Right cardiac atrium (tissue), 5 donors: ENCODE data around the gene CFP. TPM values are rescaled to one million over a fixed set of nuclear protein-coding genes. Genes with fewer than 3 reads are reported as not detected.
A peak's percentile ranks its signal among the peaks of the same experiment; 100 is the strongest.
"Not testable (repeated sequence)": the region's sequence is repeated elsewhere in the genome, so short reads cannot be mapped to it uniquely, and the experiment has no call there.

Experiments
- ATAC-seq, 2 donors: fragments of 200-7000 bp; cut with Tn5 transposase; one replicate each; pipeline versions ENCODE4 v1.8.0 to v1.9.1; 2020; ENCODE audit warnings: moderate library complexity in 2 of 2, mild to moderate bottlenecking in 1 of 2
- DNase-seq, 3 donors: peaks; one replicate each; pipeline ENCODE4 v3.0.0-alpha.2; 2020
- H3K27ac ChIP-seq: one replicate; pipeline ENCODE4 v1.5.1; 2013; ENCODE audit warnings: mild to moderate bottlenecking, low read length, control low read depth, moderate library complexity
- H3K27me3 ChIP-seq: one replicate; pipeline ENCODE4 v1.6.1; 2013; ENCODE audit not compliant: control insufficient read depth, insufficient read depth
- H3K4me1 ChIP-seq: one replicate; pipeline ENCODE4 v1.6.1; 2013; ENCODE audit warnings: low read length; ENCODE audit not compliant: control insufficient read depth, insufficient read depth
- H3K4me3 ChIP-seq: one replicate; pipeline ENCODE4 v1.5.1; 2013; ENCODE audit warnings: low read length, control low read depth
- H3K9me3 ChIP-seq: one replicate; pipeline ENCODE4 v1.6.1; 2013; ENCODE audit warnings: low read length; ENCODE audit not compliant: control insufficient read depth
- WGBS: extraction: QIAGEN DNeasy Blood & Tissue Kit; methylation state at CpG from one replicate; pipeline ENCODE4 v1.1.7; 2013; 5-methylcytosine and 5-hydroxymethylcytosine counted together
- intact Hi-C, 4 donors: fragments of 100-400 bp; cut with DNase I; formaldehyde crosslinking; loops; one replicate each; pipeline versions ENCODE4 v1.11.0 to v1.14.0; 2022 to 2023
- long read RNA-seq, 4 donors: library from polyadenylated mRNA; unstranded; transcript quantifications; one replicate each; pipeline ENCODE4 v2.0.0, GENCODE V29; 2020 to 2021
- polyA plus RNA-seq: library from polyadenylated mRNA; stranded (reverse); fragments of 200-250 nt; gene quantifications from one replicate; pipeline ENCODE4 v1.2.3, GENCODE V29; 2013
- total RNA-seq, 4 donors: library from RNA; stranded (reverse); fragmentation: NEBNext Ultra II Directional; extraction: Animal tissue kit (Norgen Biotek cat#: 25700); gene quantifications; one replicate each; pipeline ENCODE4 v1.2.1, GENCODE V29; 2021
- donor health status: healthy with polysubstance abuse.
- donor health status: DM: no; HTN: yes; CAD: no.
- donor health status: DM: no; HTN: no; CAD: no.
- donor health status: DM: no; HTN: yes; CAD: no; lungs with severe emphysema.
- donor health status: DM: yes; HTN: yes; CAD: no.

CFP gene
- 1 to 10 TPM; 6.1 to 7.7 (median 7.4) TPM for total RNA-seq
- polyA plus RNA-seq: 4.7 TPM
- long read RNA-seq, donor 1, transcript CFP-203 (9 exons, 1,592 nt): major isoform, 6 of 8 reads
- long read RNA-seq, donor 1, partial matches to known transcripts: 0 of 8 reads
- long read RNA-seq, donor 1, other reads (novel, unspliced or antisense): 2 of 8 reads
- long read RNA-seq, donor 2, partial matches to known transcripts: 1 of 4 reads
- long read RNA-seq, donor 2, other reads (novel, unspliced or antisense): 0 of 4 reads
- long read RNA-seq, donor 3, transcript CFP-203 (9 exons, 1,592 nt): major isoform, 15 of 15 reads
- long read RNA-seq, donor 3, partial matches to known transcripts: 0 of 15 reads
- long read RNA-seq, donor 3, other reads (novel, unspliced or antisense): 0 of 15 reads
- long read RNA-seq, donor 4, transcript CFP-203 (9 exons, 1,592 nt): major isoform, 7 of 7 reads
- long read RNA-seq, donor 4, partial matches to known transcripts: 0 of 7 reads
- long read RNA-seq, donor 4, other reads (novel, unspliced or antisense): 0 of 7 reads

GRCh38 chrX:47629419-47630200 lies at the start of gene CFP:
Gene CFP, minus strand, starts transcription at chrX:47629930. Its CDS starts 86 bp downstream, at chrX:47629844.
- peak within 1 kb of the TSS; percentile 20 for H3K4me3 ChIP-seq
- no peaks in the 10 kb centered on the region for H3K9me3 ChIP-seq
- ATAC-seq (peak; percentile 65 to 71), DNase-seq (no peak)
- H3K4me1 ChIP-seq: no peaks in the 10 kb centered on the region
- H3K27me3 ChIP-seq: no peaks in the 10 kb centered on the region
- H3K27ac ChIP-seq: peak within 1 kb of the TSS; percentile 2
- 35% methylated on average over 14 of the region's 14 CpGs for WGBS
- intact Hi-C loops: no loop called here

- H3K4me1 ChIP-seq, ATAC-seq, H3K4me3 ChIP-seq, intact Hi-C loops, H3K27ac ChIP-seq, H3K27me3 ChIP-seq, H3K9me3 ChIP-seq: not testable (repeated sequence)
- peak in 1 of 3 donors; percentile 28 for DNase-seq
- WGBS: 68% methylated on average over 7 of the region's 7 CpGs
Measured at GRCh38 chrX:47675959-47676859, 46.5 kb upstream of the CFP start.

- ATAC-seq (no peak), DNase-seq (no peak)
- no peaks in the 10 kb centered on the region for H3K27me3 ChIP-seq
- H3K9me3 ChIP-seq: no peaks in the 10 kb centered on the region
- intact Hi-C loops: no loop called here
- H3K4me1 ChIP-seq: no peaks in the 10 kb centered on the region
- no peak overlapping the region for H3K27ac ChIP-seq
- WGBS: 82% methylated on average over 5 of the region's 5 CpGs
- H3K4me3 ChIP-seq: no peak overlapping the region
Measured at GRCh38 chrX:47674776-47675175, 45.0 kb upstream of the CFP start.

GRCh38 chrX:47665797-47666196 lies 36.1 kb upstream of the CFP start:
- H3K4me1 ChIP-seq, ATAC-seq, H3K4me3 ChIP-seq, H3K9me3 ChIP-seq, DNase-seq, H3K27ac ChIP-seq, intact Hi-C loops, H3K27me3 ChIP-seq: not testable (repeated sequence)
- 90% methylated on average over 4 of the region's 4 CpGs for WGBS

- ATAC-seq: no peak
- H3K9me3 ChIP-seq: no peaks in the 10 kb centered on the region
- no peak overlapping the region for H3K4me3 ChIP-seq
- no peak for DNase-seq
- no peak overlapping the region for H3K27ac ChIP-seq
- H3K27me3 ChIP-seq: no peaks in the 10 kb centered on the region
- intact Hi-C loops: no loop called here
- WGBS: 76% methylated on average over 5 of the region's 5 CpGs
- no peaks in the 10 kb centered on the region for H3K4me1 ChIP-seq
Measured at GRCh38 chrX:47664737-47665136, 35.0 kb upstream of the CFP start.

- DNase-seq: no peak
- Histone ChIP-seq H3K9me3 (no peaks in the 10 kb centered on the region), H3K4me1 (no peaks in the 10 kb centered on the region), H3K27ac (no peak overlapping the region), H3K27me3 (no peaks in the 10 kb centered on the region), H3K4me3 (no peak overlapping the region)
- intact Hi-C loops: no loop called here
- 90% methylated on average over 1 of the region's 1 CpG for WGBS
- no peak for ATAC-seq
Measured at GRCh38 chrX:47662144-47662657, 32.5 kb upstream of the CFP start.

- H3K9me3 ChIP-seq: no peaks in the 10 kb centered on the region
- H3K4me1 ChIP-seq: no peaks in the 10 kb centered on the region
- no peaks in the 10 kb centered on the region for H3K27me3 ChIP-seq
- no peak overlapping the region for H3K4me3 ChIP-seq
- DNase-seq (no peak), ATAC-seq (no peak)
- no peak overlapping the region for H3K27ac ChIP-seq
- 92% methylated on average over 7 of the region's 7 CpGs for WGBS
- intact Hi-C loops: no loop called here
Measured at GRCh38 chrX:47661539-47661938, 31.8 kb upstream of the CFP start.

- peak overlapping the region; percentile 64 for H3K4me3 ChIP-seq
- ATAC-seq: no peak
Measured at GRCh38 chrX:47659421-47659726, 29.6 kb upstream of the CFP start.

GRCh38 chrX:47658684-47659420 lies 29.1 kb upstream of the CFP start, which contains the start of gene UXT:
Gene UXT, minus strand, starts transcription at chrX:47659180. Its CDS starts 253 bp downstream, at chrX:47658927.
- Histone ChIP-seq H3K4me1 (no peaks in the 10 kb centered on the region), H3K9me3 (no peaks in the 10 kb centered on the region), H3K27ac (peak within 1 kb of the TSS; percentile 98), H3K27me3 (no peaks in the 10 kb centered on the region), H3K4me3 (peak within 1 kb of the TSS; percentile 64)
- intact Hi-C loops: loop anchor here in 1 of 4 donors (10.0 kb wide), 1 partner anchor 366 kb away; no protein-coding TSS in a partner anchor
- peak; percentile 95 to 96 for ATAC-seq
- DNase-seq: peak; percentile 92 to 96 (median 95)
- under 1% methylated on average over 54 of the region's 54 CpGs for WGBS

More at GRCh38 chrX:47659421-47659726, 29.6 kb upstream of the CFP start:
- intact Hi-C loops: loop anchor here in 1 of 4 donors (10.0 kb wide), 1 partner anchor 365 kb away; no protein-coding TSS in a partner anchor
- Histone ChIP-seq H3K27ac (peak overlapping the region; percentile 90), H3K27me3 (no peaks in the 10 kb centered on the region), H3K4me1 (no peaks in the 10 kb centered on the region), H3K9me3 (no peaks in the 10 kb centered on the region)
- 22% methylated on average over 8 of the region's 8 CpGs for WGBS
- no peak for DNase-seq

GRCh38 chrX:47658301-47658683 lies 28.6 kb upstream of the CFP start:
- DNase-seq (no peak), ATAC-seq (no peak)
- H3K9me3 ChIP-seq: no peaks in the 10 kb centered on the region
- H3K27ac ChIP-seq: peak overlapping the region; percentile 98
- no peaks in the 10 kb centered on the region for H3K4me1 ChIP-seq
- intact Hi-C loops: loop anchor here in 1 of 4 donors (10.0 kb wide), 1 partner anchor 367 kb away; no protein-coding TSS in a partner anchor
- H3K27me3 ChIP-seq: no peaks in the 10 kb centered on the region
- H3K4me3 ChIP-seq: peak overlapping the region; percentile 64
- 1% methylated on average over 13 of the region's 13 CpGs for WGBS
